Mesenchymal stem cell (in vitro differentiated cells and primary cell): ENCODE measurements around the gene FERMT3.

Experiments
- DNase-seq: peaks from one replicate; pipeline ENCODE4 v3.0.0-alpha.2; 2013
- H2AFZ ChIP-seq: one replicate; pipeline ENCODE4 v1.6.1; 2013; ENCODE audit warnings: low read depth, mild to moderate bottlenecking, control low read depth, inconsistent platforms, low read length, moderate library complexity
- H2AK5ac ChIP-seq: 2 replicates; pipeline ENCODE4 v1.6.1; 2013; ENCODE audit warnings: low read length, moderate library complexity, mild to moderate bottlenecking, inconsistent platforms; ENCODE audit not compliant: severe bottlenecking
- H2BK120ac ChIP-seq: one replicate; pipeline ENCODE4 v1.6.1; 2013; ENCODE audit warnings: low read depth, mild to moderate bottlenecking, inconsistent platforms, low read length, moderate library complexity
- H2BK12ac ChIP-seq, 2 experiments: one replicate each; pipeline ENCODE4 v1.6.1; 2013; ENCODE audit warnings: inconsistent platforms in 2 of 2, low read length in 2 of 2, mild to moderate bottlenecking in 2 of 2, moderate library complexity in 2 of 2, control low read depth in 1 of 2
- H2BK15ac ChIP-seq: one replicate; pipeline ENCODE4 v1.6.1; 2013; ENCODE audit warnings: mild to moderate bottlenecking, low read depth, inconsistent platforms; ENCODE audit not compliant: poor library complexity, severe bottlenecking
- H2BK5ac ChIP-seq: 2 replicates; pipeline ENCODE4 v1.6.1; 2013; ENCODE audit warnings: low read depth, mild to moderate bottlenecking, low read length, control low read depth, inconsistent platforms; ENCODE audit not compliant: poor library complexity, severe bottlenecking
- H3K14ac ChIP-seq, 2 experiments: one replicate each; pipeline ENCODE4 v1.6.1; 2013; ENCODE audit warnings: inconsistent platforms in 2 of 2, low read length in 2 of 2, control low read depth in 1 of 2, mild to moderate bottlenecking in 1 of 2, moderate library complexity in 1 of 2
- H3K18ac ChIP-seq, 2 experiments: one replicate each; pipeline ENCODE4 v1.6.1; 2013; ENCODE audit warnings: inconsistent platforms in 2 of 2, low read length in 2 of 2, control low read depth in 1 of 2, low read depth in 1 of 2, mild to moderate bottlenecking in 1 of 2
- H3K23ac ChIP-seq, 2 experiments: one replicate each; pipeline ENCODE4 v1.6.1; 2013; ENCODE audit warnings: inconsistent platforms in 2 of 2, low read length in 2 of 2, mild to moderate bottlenecking in 2 of 2, moderate library complexity in 2 of 2, control low read depth in 1 of 2
- H3K27ac ChIP-seq: 2 replicates; pipeline ENCODE4 v1.5.1; 2013; ENCODE audit warnings: mild to moderate bottlenecking, moderate library complexity, low read length, control low read depth, inconsistent platforms; ENCODE audit not compliant: poor library complexity, severe bottlenecking
- H3K27me3 ChIP-seq, 2 experiments: 2 replicates each; pipeline versions ENCODE4 v1.6.1 to v1.7.0; 2013; ENCODE audit warnings: low read length in 2 of 2, mild to moderate bottlenecking in 2 of 2, moderate library complexity in 2 of 2, control low read depth in 1 of 2, inconsistent platforms in 1 of 2; ENCODE audit not compliant: control insufficient read depth in 1 of 2, insufficient read depth in 1 of 2
- H3K36me3 ChIP-seq, 2 experiments: 2 replicates each; pipeline versions ENCODE4 v1.6.1 to v1.7.0; 2013; ENCODE audit warnings: low read length in 2 of 2, control low read depth in 1 of 2, inconsistent platforms in 1 of 2, low read depth in 1 of 2, mild to moderate bottlenecking in 1 of 2; ENCODE audit not compliant: insufficient read depth in 2 of 2, control insufficient read depth in 1 of 2
- H3K4ac ChIP-seq, 2 experiments: one replicate each; pipeline ENCODE4 v1.6.1; 2013; ENCODE audit warnings: inconsistent platforms in 2 of 2, low read length in 2 of 2, mild to moderate bottlenecking in 2 of 2, moderate library complexity in 2 of 2, control low read depth in 1 of 2, low read depth in 1 of 2
- H3K4me1 ChIP-seq: 2 replicates; pipeline ENCODE4 v1.6.1; 2013; ENCODE audit warnings: low read depth, low read length, control low read depth; ENCODE audit not compliant: control insufficient read depth, insufficient read depth
- H3K4me2 ChIP-seq: 2 replicates; pipeline ENCODE4 v1.6.1; 2013; ENCODE audit warnings: low read length, mild to moderate bottlenecking, inconsistent platforms; ENCODE audit not compliant: poor library complexity, severe bottlenecking
- H3K4me3 ChIP-seq, 2 experiments: 2 replicates each; pipeline versions ENCODE4 v1.5.1 to v1.7.0; 2013; ENCODE audit warnings: low read length in 2 of 2, mild to moderate bottlenecking in 2 of 2, control low read depth in 1 of 2, low read depth in 1 of 2; ENCODE audit not compliant: insufficient read depth in 1 of 2
- H3K79me1 ChIP-seq: replicated peaks from 2 replicates; pipeline ENCODE4 v1.6.1; 2013; ENCODE audit warnings: mild to moderate bottlenecking, control low read depth, low read length, inconsistent platforms; ENCODE audit not compliant: poor library complexity, severe bottlenecking
- H3K9ac ChIP-seq: 2 replicates; pipeline ENCODE4 v1.7.0; 2013; ENCODE audit warnings: mild to moderate bottlenecking, low read length, moderate library complexity
- H3K9me3 ChIP-seq: 2 replicates; pipeline ENCODE4 v1.7.0; 2013; ENCODE audit warnings: mild to moderate bottlenecking, low read length; ENCODE audit not compliant: control insufficient read depth
- H4K8ac ChIP-seq: one replicate; pipeline ENCODE4 v1.6.1; 2013; ENCODE audit warnings: inconsistent platforms, mild to moderate bottlenecking, low read length, moderate library complexity
- H4K91ac ChIP-seq: one replicate; pipeline ENCODE4 v1.6.1; 2013; ENCODE audit warnings: mild to moderate bottlenecking, low read length, inconsistent platforms
- WGBS: methylation state at CpG from one replicate; pipeline ENCODE4 v1.1.7; 2013; ENCODE audit warnings: mixed read lengths; 5-methylcytosine and 5-hydroxymethylcytosine counted together

Gene FERMT3

DNA sequence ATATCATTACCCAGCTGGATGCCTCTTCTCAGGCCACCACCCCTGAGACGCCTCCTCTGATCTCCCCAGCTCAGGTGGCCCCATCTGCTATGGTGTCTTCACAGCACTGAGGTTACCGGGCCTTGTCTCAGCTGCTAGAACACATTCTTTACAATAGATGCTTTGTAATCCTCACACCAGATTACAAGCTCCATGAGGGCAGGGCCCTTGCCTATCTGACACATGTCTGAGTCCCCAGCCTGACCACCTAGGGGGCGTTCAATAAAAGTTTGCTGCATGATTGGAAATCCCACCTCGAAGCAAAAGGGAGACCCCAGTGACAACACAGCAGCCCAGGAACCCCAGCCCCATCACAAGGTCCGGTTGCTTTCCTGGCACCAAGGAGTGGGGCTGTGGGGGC lies 42.6 kb upstream of the FERMT3 start:
- no peak overlapping the region for H3K4me3 ChIP-seq
- H3K79me1 ChIP-seq = peaks cover 7% of the 10 kb centered on the region
- no peak overlapping the region for H4K91ac ChIP-seq
- H2BK12ac ChIP-seq = no peak overlapping the region
- no peaks in the 10 kb centered on the region for H3K36me3 ChIP-seq
- H3K14ac ChIP-seq = no peak overlapping the region
- no peak overlapping the region for H2AFZ ChIP-seq
- no peak overlapping the region for H3K4ac ChIP-seq
- 99% methylated on average over 5 of the region's 5 CpGs for WGBS
- no peak overlapping the region for H3K9ac ChIP-seq
- H2AK5ac ChIP-seq = no peak overlapping the region
- H2BK5ac ChIP-seq = no peak overlapping the region
- no peak overlapping the region for H3K18ac ChIP-seq
- H2BK120ac ChIP-seq = no peak overlapping the region
- no peak overlapping the region for H4K8ac ChIP-seq
- H3K4me2 ChIP-seq = no peak overlapping the region
- H3K4me1 ChIP-seq = peaks cover 19% of the 10 kb centered on the region
- H3K27me3 ChIP-seq = no peaks in the 10 kb centered on the region
- no peak overlapping the region for H3K27ac ChIP-seq
- H2BK15ac ChIP-seq = no peak overlapping the region
- no peak for DNase-seq
- H3K23ac ChIP-seq = no peak overlapping the region
- H3K9me3 ChIP-seq = no peaks in the 10 kb centered on the region

DNA sequence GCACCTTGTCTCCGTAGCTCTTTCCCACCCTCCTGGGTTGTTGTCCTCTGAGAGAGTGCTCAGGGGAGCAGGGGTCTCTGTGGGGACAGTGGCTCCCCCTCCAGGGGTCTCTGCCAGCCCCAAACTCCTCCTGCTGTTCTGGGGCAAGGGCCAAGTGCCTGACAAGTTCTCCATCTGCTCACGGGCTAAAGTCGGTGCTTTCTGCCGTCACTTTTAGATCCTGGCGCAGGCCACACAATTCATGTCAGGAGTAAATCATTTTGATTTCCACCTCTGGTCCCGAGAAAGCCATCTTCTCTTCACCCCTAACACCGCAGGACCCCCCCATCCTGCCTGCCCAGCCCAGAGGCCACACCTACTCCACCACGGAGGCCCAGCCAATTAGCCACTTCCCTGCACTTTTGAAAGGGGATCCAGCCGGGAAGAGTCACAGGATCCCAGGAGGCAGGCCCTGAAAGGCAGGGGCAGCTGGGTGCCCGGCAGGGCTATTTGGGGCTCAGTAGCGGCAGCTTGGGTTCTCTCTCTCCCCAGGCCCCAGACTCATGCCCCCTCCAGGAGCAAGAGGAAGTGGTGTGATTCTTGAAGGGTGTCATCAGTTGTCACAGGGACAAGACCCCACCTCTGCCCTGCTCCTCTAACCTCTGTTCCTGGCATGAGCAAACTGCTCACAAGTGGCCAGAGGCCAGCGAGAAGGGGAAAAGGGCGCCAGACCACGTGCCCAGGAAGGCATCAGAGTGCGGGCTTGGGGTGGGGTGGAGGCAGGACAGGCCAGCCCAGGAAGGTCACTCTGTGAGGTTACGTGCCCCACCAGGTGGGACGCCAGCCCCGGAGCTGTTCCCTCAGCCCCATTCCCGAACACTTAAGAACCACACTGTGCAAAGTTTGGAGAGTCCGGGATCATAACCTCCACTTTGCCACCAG lies 41.9 kb upstream of the FERMT3 start:
- Histone ChIP-seq H4K91ac (peak overlapping the region; percentile 73), H4K8ac (peak overlapping the region; percentile 19), H2BK12ac (peak overlapping the region in 1 of 2 experiments; percentile 38), H3K23ac (peak overlapping the region in 1 of 2 experiments; percentile 74), H3K18ac (no peak overlapping the region), H2AK5ac (no peak overlapping the region), H3K27ac (no peak overlapping the region), H3K14ac (no peak overlapping the region), H3K4ac (peak overlapping the region in 1 of 2 experiments; percentile 24), H3K79me1 (peaks cover 7% of the 10 kb centered on the region), H2BK15ac (peak overlapping the region; percentile 9), H3K4me3 (peak overlapping the region in 1 of 2 experiments; percentile 85), H3K9ac (peak overlapping the region; percentile 85), H3K4me2 (no peak overlapping the region), H3K36me3 (no peaks in the 10 kb centered on the region), H2BK5ac (no peak overlapping the region), H3K9me3 (no peaks in the 10 kb centered on the region), H2AFZ (no peak overlapping the region), H2BK120ac (no peak overlapping the region), H3K27me3 (no peaks in the 10 kb centered on the region), H3K4me1 (peaks cover 19% of the 10 kb centered on the region)
- DNase-seq = no peak
- 78% methylated on average over 19 of the region's 20 CpGs for WGBS

DNA sequence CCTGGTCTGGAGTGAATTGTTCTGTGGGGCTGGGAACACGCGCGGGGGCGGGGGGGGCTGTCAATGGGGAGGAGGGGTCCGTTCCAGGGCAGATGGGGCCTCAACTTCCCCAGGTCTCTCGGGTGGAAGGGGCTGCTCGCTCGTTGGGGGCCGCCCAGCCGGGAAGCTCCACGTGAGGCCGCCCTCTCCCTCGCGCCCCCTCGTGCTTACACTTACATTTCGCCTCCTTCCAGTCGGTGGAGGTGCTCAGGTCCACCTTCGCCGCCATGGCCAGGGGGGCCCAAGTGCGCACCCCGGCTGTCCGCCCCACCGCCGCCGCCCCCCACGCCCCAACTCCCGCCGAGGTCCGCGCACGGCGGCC lies 41.1 kb upstream of the FERMT3 start:
- H3K9ac ChIP-seq = peak overlapping the region; percentile 85
- H3K27me3 ChIP-seq = no peaks in the 10 kb centered on the region
- peak overlapping the region in 1 of 2 experiments; percentile 66 for H3K4ac ChIP-seq
- H3K9me3 ChIP-seq = no peaks in the 10 kb centered on the region
- H3K79me1 ChIP-seq = peaks cover 7% of the 10 kb centered on the region
- 6% methylated on average over 30 of the region's 32 CpGs for WGBS
- H2BK12ac ChIP-seq = peak overlapping the region in 1 of 2 experiments; percentile 29
- H3K14ac ChIP-seq = peak overlapping the region in 1 of 2 experiments; percentile 93
- H3K23ac ChIP-seq = no peak overlapping the region
- H3K36me3 ChIP-seq = no peaks in the 10 kb centered on the region
- H3K18ac ChIP-seq = peak overlapping the region; percentile 54 to 94
- H2BK5ac ChIP-seq = no peak overlapping the region
- H3K27ac ChIP-seq = no peak overlapping the region
- DNase-seq = no peak
- peak overlapping the region; percentile 45 for H2BK15ac ChIP-seq
- H2AFZ ChIP-seq = peak overlapping the region; percentile 90
- peak overlapping the region; percentile 81 for H3K4me2 ChIP-seq
- H3K4me3 ChIP-seq = peak overlapping the region; percentile 75 to 85
- H2BK120ac ChIP-seq = peak overlapping the region; percentile 66
- peaks cover 19% of the 10 kb centered on the region for H3K4me1 ChIP-seq
- H4K91ac ChIP-seq = peak overlapping the region; percentile 52
- no peak overlapping the region for H2AK5ac ChIP-seq
- H4K8ac ChIP-seq = peak overlapping the region; percentile 93

DNA sequence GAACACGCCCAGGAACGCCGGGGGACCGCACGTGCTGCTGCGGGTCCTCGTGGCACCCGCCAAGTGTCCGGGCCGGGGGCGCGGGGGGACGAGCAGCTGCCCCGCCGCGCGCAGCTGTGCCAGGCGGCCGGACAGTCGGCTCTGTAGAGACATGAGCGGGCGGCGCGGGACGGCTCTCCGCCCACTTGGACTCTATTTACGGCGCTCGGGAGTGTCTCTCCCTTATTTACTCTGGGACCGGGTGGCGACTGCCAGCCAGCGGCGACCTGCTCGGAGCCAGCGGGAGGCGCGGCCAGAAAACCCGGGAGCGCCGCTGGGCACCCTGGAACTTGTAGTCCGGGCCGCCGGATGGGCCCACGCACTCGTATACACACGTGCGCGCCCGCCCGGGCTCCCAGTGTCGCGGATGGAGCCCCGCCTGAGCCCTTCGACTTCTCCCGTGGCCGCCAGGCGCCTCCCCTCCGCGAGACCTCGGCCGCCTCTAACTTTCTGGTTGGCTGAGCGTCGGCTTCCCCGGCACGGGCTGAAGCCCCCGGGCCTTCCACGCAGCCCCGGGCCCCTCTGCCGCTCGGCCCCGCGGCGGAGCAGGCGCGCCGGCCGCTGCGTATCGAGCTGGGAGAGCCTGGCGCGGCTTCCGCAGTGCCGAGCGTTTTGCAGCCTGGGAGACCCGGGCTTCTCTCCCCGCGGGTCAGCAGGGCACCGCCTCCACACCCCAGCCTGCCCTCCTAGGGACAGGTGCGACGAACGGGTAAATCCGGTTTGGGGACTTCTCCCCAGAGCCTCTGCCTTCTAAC lies 40.5 kb upstream of the FERMT3 start, which contains the start of gene MACROD1:
Gene MACROD1, minus strand, starts transcription at position 272 of the 794 bp plus-strand sequence. Its CDS starts 119 bp downstream, at position 153.
- Histone ChIP-seq H3K4me1 (peaks cover 19% of the 10 kb centered on the region), H2AK5ac (no peak within 1 kb of the TSS), H3K4ac (peak within 1 kb of the TSS; percentile 24 to 66), H3K79me1 (peaks cover 7% of the 10 kb centered on the region), H3K9ac (peak within 1 kb of the TSS; percentile 85), H3K4me3 (peak within 1 kb of the TSS; percentile 75 to 85), H3K18ac (peak within 1 kb of the TSS; percentile 54 to 94), H3K23ac (peak within 1 kb of the TSS in 1 of 2 experiments; percentile 56), H4K91ac (peak within 1 kb of the TSS; percentile 73), H3K36me3 (no peaks in the 10 kb centered on the region), H2BK12ac (peak within 1 kb of the TSS; percentile 29 to 38), H2BK120ac (peak within 1 kb of the TSS; percentile 66), H3K9me3 (no peaks in the 10 kb centered on the region), H3K4me2 (peak within 1 kb of the TSS; percentile 81), H4K8ac (peak within 1 kb of the TSS; percentile 93), H3K14ac (peak within 1 kb of the TSS in 1 of 2 experiments; percentile 93), H3K27ac (no peak within 1 kb of the TSS), H2BK15ac (peak within 1 kb of the TSS; percentile 45), H2AFZ (peak within 1 kb of the TSS; percentile 96), H2BK5ac (no peak within 1 kb of the TSS), H3K27me3 (no peaks in the 10 kb centered on the region)
- under 1% methylated on average over 66 of the region's 92 CpGs for WGBS
- peak; percentile 90 for DNase-seq
